Psoas muscle (tissue), 8 donors: Measurements from ENCODE around the gene RAD17. TPM values are rescaled to one million over a fixed set of nuclear protein-coding genes. Genes with fewer than 3 reads are reported as not detected.
"Not testable (repeated sequence)": the region's sequence is repeated elsewhere in the genome, so short reads cannot be mapped to it uniquely, and the experiment has no call there.

Experiments used
- ATAC-seq, 4 donors: fragments of 200-7000 bp; cut with Tn5 transposase; one replicate each; pipeline ENCODE4 v1.9.1; 2020; ENCODE audit warnings: moderate library complexity in 3 of 4, mild to moderate bottlenecking in 2 of 4
- DNase-seq, 2 donors: peaks; one replicate each; pipeline ENCODE4 v3.0.0-alpha.2; 2020
- H3K27ac ChIP-seq: fragments of 200-600 bp; one replicate; pipeline ENCODE4 v1.8.0; 2022
- H3K27me3 ChIP-seq, 3 donors: fragments of 200-600 bp in 1 of 3; one replicate each; pipeline versions ENCODE4 v1.6.1 to v1.8.0; 2013 to 2022; ENCODE audit warnings: low read length in 2 of 3, mild to moderate bottlenecking in 2 of 3, moderate library complexity in 1 of 3; ENCODE audit not compliant: insufficient read depth in 3 of 3
- H3K36me3 ChIP-seq, 2 donors: fragments of 200-600 bp in 1 of 2; one replicate each; pipeline versions ENCODE4 v1.6.1 to v1.8.0; 2013 to 2022; ENCODE audit warnings: low read depth in 1 of 2, mild to moderate bottlenecking in 1 of 2, moderate library complexity in 1 of 2; ENCODE audit not compliant: insufficient read depth in 1 of 2
- H3K4me1 ChIP-seq: fragments of 200-600 bp; one replicate; pipeline ENCODE4 v1.8.0; 2022
- H3K4me3 ChIP-seq: fragments of 200-600 bp; one replicate; pipeline ENCODE4 v1.8.0; 2022; ENCODE audit warnings: mild to moderate bottlenecking
- H3K9me3 ChIP-seq: fragments of 200-600 bp; one replicate; pipeline ENCODE4 v1.8.0; 2022
- CTCF ChIP-seq: fragments of 200-600 bp; IDR thresholded peaks from one replicate; pipeline ENCODE4 v1.8.0; 2022; ENCODE audit warnings: antibody characterized with exemption
- WGBS, 3 donors: extraction: QIAGEN DNeasy Blood & Tissue Kit; methylation state at CpG; one replicate each; pipeline versions ENCODE4 v1.1.6 to v1.1.7; 2013; 5-methylcytosine and 5-hydroxymethylcytosine counted together
- intact Hi-C, 2 donors: fragments of 100-400 bp; cut with DNase I; formaldehyde crosslinking; loops; one replicate each; pipeline versions ENCODE4 v1.11.0 to v1.14.2; 2022
- long read RNA-seq, 2 donors: library from polyadenylated mRNA; unstranded; transcript quantifications; one replicate each; pipeline ENCODE4 v2.0.0, GENCODE V29; 2021
- polyA plus RNA-seq, 3 donors: library from polyadenylated mRNA; stranded (reverse); fragments of 200-250 nt; gene quantifications; one replicate each; pipeline ENCODE4 v1.2.3, GENCODE V29; 2013
- total RNA-seq, 4 donors: library from RNA; stranded (reverse); fragmentation: NEBNext Ultra II Directional in 2 of 4; extraction: Animal tissue kit (Norgen Biotek cat#: 25700) in 2 of 4; gene quantifications; one replicate each; pipeline versions ENCODE4 v1.2.1 to v1.2.4, GENCODE V29; 2021 to 2023
- donor health status: healthy with polysubstance abuse.
- donor health status: DM: no; HTN: no; CAD: no; lungs with moderate emphysema.
- donor health status: Bipolar disorder and iron deficiency.
- donor health status: healthy.
- donor health status: DM: yes; HTN: yes; CAD: no.
- donor health status: DM: no; HTN: no; CAD: no.
- donor health status: DM: no; HTN: no; CAD: no.
- donor health status: DM: yes; HTN: yes; CAD: no.

The RAD17 gene
- 10 to 100 TPM; 11.9 to 19.2 (median 13.5) TPM for total RNA-seq
- 10 to 100 TPM in 1 of 3 donors, 1 to 10 TPM in 2; 6.8 to 15.1 (median 9.6) TPM for polyA plus RNA-seq
- long read RNA-seq, donor 1, transcript RAD17-204 (18 exons, 2,943 nt), result major isoform, 5 of 15 reads
- long read RNA-seq, donor 1, partial matches to known transcripts, result 2 of 15 reads
- long read RNA-seq, donor 1, other reads (novel, unspliced or antisense), result 3 of 15 reads
- long read RNA-seq, donor 2, transcript RAD17-220 (18 exons, 3,057 nt), result major isoform, 6 of 17 reads
- long read RNA-seq, donor 2, partial matches to known transcripts, result 1 of 17 reads
- long read RNA-seq, donor 2, other reads (novel, unspliced or antisense), result 4 of 17 reads

GRCh38 chr5:69369340-69370121, at the start of gene RAD17, which contains the start of the genes AK6 and TAF9:
TSS of gene RAD17 (plus strand) at chr5:69369818. CDS start at chr5:69372209, 2,391 bp downstream.
TSS of gene AK6 (minus strand) at chr5:69369520. CDS start at chr5:69369490, 30 bp downstream.
TSS of gene TAF9 (minus strand) at chr5:69369520. CDS start at chr5:69365737, 3,783 bp downstream.
- Histone ChIP-seq H3K27me3 (no peaks in the 10 kb centered on the region), H3K9me3 (no peaks in the 10 kb centered on the region), H3K27ac (peak within 1 kb of the TSS; percentile 99), H3K4me1 (peaks cover 24% of the 10 kb centered on the region), H3K4me3 (peak within 1 kb of the TSS; percentile 88), H3K36me3 (peaks cover 5 to 36% of the 10 kb centered on the region in 2 donors)
- DNase-seq (peak; percentile 93 to 97), ATAC-seq (peak; percentile 98)
- intact Hi-C loops, result no loop called here
- WGBS, 3 donors, result 0% methylated on average over 59 to 66 of the region's 66 CpGs
- TF ChIP-seq CTCF, result no peak

DNA sequence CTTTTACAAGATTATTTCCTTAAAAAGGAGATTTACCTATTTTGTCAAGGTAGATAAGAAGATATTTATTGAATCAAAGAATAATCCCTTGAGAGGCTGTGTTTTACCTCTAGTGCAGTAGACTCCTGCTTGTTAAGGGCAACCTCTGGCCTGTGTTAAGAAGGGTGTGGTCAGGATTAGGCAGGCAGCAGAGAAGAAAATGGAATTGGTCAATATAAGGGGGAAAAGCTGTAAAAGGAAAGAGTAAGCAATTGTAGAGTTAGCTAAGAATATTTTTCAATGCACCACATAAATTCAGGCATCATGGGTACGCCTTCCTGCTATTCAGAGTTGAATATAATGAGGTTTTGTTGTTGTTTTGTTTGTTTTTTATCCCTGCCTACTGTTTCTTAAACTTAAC, 43.3 kb upstream of the RAD17 start:
- no peak overlapping the region for H3K4me3 ChIP-seq
- 92 to 94% (median 93%) methylated on average over 1 of the region's 1 CpG for WGBS, 3 donors
- intact Hi-C loops, result no loop called here

GRCh38 chr5:69329905-69330489, 39.6 kb upstream of the RAD17 start:
- WGBS, 3 donors, result 87 to 89% (median 88%) methylated on average over 9 of the region's 9 CpGs
- TF ChIP-seq CTCF, result no peak
- ATAC-seq (no peak), DNase-seq (no peak)
- no peak overlapping the region for H3K27ac ChIP-seq
- H3K36me3 ChIP-seq, result no peaks in the 10 kb centered on the region
- intact Hi-C loops, result loop anchor here in 1 of 2 donors (10.0 kb wide), 1 partner anchor 235 kb away; the partner anchor contains the start of gene SLC30A5
- H3K4me3 ChIP-seq, result no peak overlapping the region
- H3K9me3 ChIP-seq, result no peaks in the 10 kb centered on the region
- peaks cover 9% of the 10 kb centered on the region for H3K4me1 ChIP-seq
- H3K27me3 ChIP-seq, result no peaks in the 10 kb centered on the region

More for the DNA sequence above, 43.3 kb upstream of the RAD17 start:
- DNase-seq, result no peak
- H3K4me1 ChIP-seq, result no peaks in the 10 kb centered on the region
- no peak for ATAC-seq
- TF ChIP-seq CTCF, result no peak
- no peaks in the 10 kb centered on the region for H3K9me3 ChIP-seq
- H3K27me3 ChIP-seq, result no peaks in the 10 kb centered on the region
- H3K27ac ChIP-seq, result no peak overlapping the region
- H3K36me3 ChIP-seq, result no peaks in the 10 kb centered on the region

GRCh38 chr5:69331528-69332445, 37.8 kb upstream of the RAD17 start:
- Histone ChIP-seq H3K27me3 (no peaks in the 10 kb centered on the region), H3K36me3 (no peaks in the 10 kb centered on the region), H3K4me3 (peak overlapping the region; percentile 89), H3K4me1 (peaks cover 9% of the 10 kb centered on the region), H3K9me3 (no peaks in the 10 kb centered on the region), H3K27ac (peak overlapping the region; percentile 83)
- 49 to 56% (median 52%) methylated on average over 11 of the region's 11 CpGs for WGBS, 3 donors
- DNase-seq (no peak), ATAC-seq (no peak)
- TF ChIP-seq CTCF, result no peak
- intact Hi-C loops, result loop anchor here in 1 of 2 donors (10.0 kb wide), 1 partner anchor 237 kb away; the partner anchor contains the start of gene SLC30A5

DNA sequence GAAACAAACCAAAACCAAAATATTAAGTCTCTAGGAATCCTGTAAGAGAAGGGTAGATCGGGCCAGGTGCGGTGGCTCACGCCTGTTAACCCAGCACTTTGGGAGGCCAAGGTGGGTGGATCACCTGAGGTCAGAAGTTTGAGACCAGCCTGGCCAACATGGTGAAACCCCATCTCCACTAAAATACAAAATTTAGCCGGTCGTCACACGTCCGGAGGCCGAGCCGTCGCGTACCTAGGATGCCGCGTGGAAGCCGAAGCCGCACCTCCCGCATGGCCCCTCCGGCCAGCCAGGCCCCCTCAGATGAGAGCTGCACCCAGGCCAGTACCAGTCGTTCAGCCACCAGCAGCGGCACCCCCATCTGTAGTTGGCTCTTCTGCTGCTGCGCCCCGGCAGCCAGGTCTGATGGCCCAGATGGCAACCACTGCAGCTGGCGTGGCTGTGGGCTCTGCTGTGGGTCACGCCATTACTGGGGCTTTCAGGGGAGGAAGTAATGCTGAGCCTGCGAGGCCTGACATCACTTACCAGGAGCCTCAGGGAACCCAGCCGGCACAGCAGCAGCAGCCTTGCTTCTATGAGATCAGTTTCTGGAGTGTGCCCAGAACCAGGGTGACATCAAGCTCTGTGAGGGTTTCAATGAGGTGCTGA, 35.8 kb upstream of the RAD17 start:
- ATAC-seq, H3K4me3 ChIP-seq, H3K36me3 ChIP-seq, DNase-seq, H3K27me3 ChIP-seq, H3K4me1 ChIP-seq, H3K9me3 ChIP-seq: not testable (repeated sequence)
- 91 to 94% (median 93%) methylated on average over 25 of the region's 25 CpGs for WGBS, 3 donors
- intact Hi-C loops, result loop anchor here in 1 of 2 donors (2.0 to 10.0 kb wide), 2 partner anchors 239 to 291 kb away; partner anchors contain the start of gene SLC30A5
- H3K27ac ChIP-seq, result peak overlapping the region; percentile 83
